MM.1S (cell line): ENCODE results near the gene STX8.

Experiments used
- DNase-seq: peaks from one replicate; pipeline ENCODE4 v3.0.0-alpha.2; 2015
- H2AFZ ChIP-seq: fragments of 300-600 bp; sonication (generic); 2 replicates; pipeline ENCODE4 v1.6.0; 2016; ENCODE audit warnings: antibody characterized with exemption, low read length
- H3F3A ChIP-seq: fragments of 300-600 bp; sonication (generic); 2 replicates; pipeline ENCODE4 v1.6.1; 2016; ENCODE audit warnings: mild to moderate bottlenecking, antibody characterized with exemption, low read length, moderate library complexity, mixed read lengths; ENCODE audit not compliant: insufficient read depth
- H3K27ac ChIP-seq: fragments of 300-600 bp; sonication (generic); 2 replicates; pipeline ENCODE4 v1.5.1; 2016; ENCODE audit warnings: mild to moderate bottlenecking, low read length
- H3K27me3 ChIP-seq: fragments of 300-600 bp; sonication (generic); replicated peaks from 2 replicates; pipeline ENCODE4 v1.6.0; 2016; ENCODE audit warnings: low read length; ENCODE audit not compliant: insufficient read depth
- H3K36me3 ChIP-seq: fragments of 300-600 bp; sonication (generic); replicated peaks from 2 replicates; pipeline ENCODE4 v1.6.1; 2016; ENCODE audit warnings: mild to moderate bottlenecking, low read length, mixed read lengths; ENCODE audit not compliant: insufficient read depth
- H3K4me1 ChIP-seq: fragments of 300-600 bp; sonication (generic); 2 replicates; pipeline ENCODE4 v1.6.1; 2016; ENCODE audit warnings: low read length, mixed read lengths
- H3K4me2 ChIP-seq: fragments of 300-600 bp; sonication (generic); 2 replicates; pipeline ENCODE4 v1.6.0; 2016; ENCODE audit warnings: low read depth, low read length
- H3K4me3 ChIP-seq: fragments of 300-600 bp; sonication (generic); 2 replicates; pipeline ENCODE4 v1.5.1; 2016; ENCODE audit warnings: low read length, mixed read lengths
- H3K79me2 ChIP-seq: fragments of 300-600 bp; sonication (generic); 2 replicates; pipeline ENCODE4 v1.6.1; 2016; ENCODE audit warnings: mixed run types, low read length, mixed read lengths
- H3K9ac ChIP-seq: fragments of 300-600 bp; sonication (generic); 2 replicates; pipeline ENCODE4 v1.6.1; 2016; ENCODE audit warnings: low read length, mixed read lengths
- H3K9me2 ChIP-seq: fragments of 300-600 bp; sonication (generic); replicated peaks from 2 replicates; pipeline ENCODE4 v1.6.1; 2016; ENCODE audit warnings: mild to moderate bottlenecking, low read length, mixed read lengths; ENCODE audit not compliant: insufficient read depth
- H3K9me3 ChIP-seq: fragments of 300-600 bp; sonication (generic); replicated peaks from 2 replicates; pipeline ENCODE4 v1.6.1; 2016; ENCODE audit warnings: mild to moderate bottlenecking, low read length, mixed read lengths; ENCODE audit not compliant: insufficient read depth
- H4K20me1 ChIP-seq: fragments of 300-600 bp; sonication (generic); 2 replicates; pipeline ENCODE4 v1.6.1; 2016; ENCODE audit warnings: mild to moderate bottlenecking, low read length, moderate library complexity, mixed read lengths; ENCODE audit not compliant: insufficient read depth
- EZH2 ChIP-seq: fragments of 300-600 bp; sonication (generic); optimal IDR thresholded peaks from 2 replicates; pipeline ENCODE3; 2017; ENCODE audit warnings: low read depth, mild to moderate bottlenecking, antibody characterized with exemption, low read length, mixed read lengths
- EZH2phosphoT487 ChIP-seq: fragments of 300-600 bp; sonication (generic); IDR thresholded peaks from 2 replicates; pipeline ENCODE4 v1.6.1; 2018; ENCODE audit warnings: antibody characterized with exemption, low read length
- TF ChIP-seq, protein P1 (sequence below): fragments of 300-600 bp; sonication (generic); IDR thresholded peaks from 2 replicates; pipeline ENCODE4 v1.5.1; 2016; ENCODE audit warnings: antibody characterized with exemption, low read length, mixed read lengths

STX8 gene

DNA sequence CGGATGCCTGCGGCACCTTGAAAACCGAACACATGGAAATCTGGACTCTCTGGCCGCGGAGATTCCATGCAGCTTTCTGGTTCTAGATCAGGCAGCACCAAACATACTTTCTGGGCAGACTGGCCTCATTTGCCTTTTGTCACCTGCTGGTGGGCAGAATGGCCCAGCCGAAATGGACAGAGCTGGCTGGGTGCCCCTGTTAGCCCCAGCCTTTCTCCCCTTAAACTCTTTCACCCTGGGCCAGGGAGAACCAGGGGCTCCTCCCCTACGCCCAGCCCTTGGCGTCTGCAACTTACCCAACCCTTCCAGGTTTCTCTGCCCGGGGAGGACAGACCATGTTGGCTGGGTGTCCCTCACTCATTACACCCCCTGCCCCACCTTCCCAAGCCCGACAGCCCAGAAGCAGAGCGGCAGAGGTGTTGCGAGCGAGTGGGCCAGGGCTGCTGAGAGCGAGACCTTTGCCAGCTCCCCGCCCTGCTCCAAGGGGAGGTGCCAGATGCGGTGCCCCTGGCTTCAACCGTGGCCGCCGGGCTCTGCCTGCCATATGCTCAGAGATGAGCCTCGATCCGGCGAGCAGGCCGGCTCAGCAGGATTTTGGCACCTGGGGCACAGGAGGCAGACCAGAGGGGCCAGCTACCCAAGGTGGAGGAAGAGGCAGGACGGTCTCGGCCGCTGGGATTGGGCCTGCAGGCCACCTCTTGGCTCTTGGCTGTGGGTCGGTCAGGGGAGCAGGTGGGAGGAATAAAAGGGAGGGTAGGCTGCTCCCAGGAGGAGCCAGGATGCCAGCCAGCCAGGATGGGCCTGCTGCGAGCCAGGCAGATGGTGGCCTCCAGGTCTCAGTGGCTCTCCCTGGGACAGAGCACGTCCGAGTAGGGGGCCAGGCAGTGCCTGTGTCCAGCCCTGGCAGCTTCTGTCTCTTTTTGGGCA lies 363.0 kb downstream of the STX8 start:
- H2AFZ ChIP-seq: no peak overlapping the region
- peaks cover 13% of the 10 kb centered on the region for H3K27me3 ChIP-seq
- H3K9me2 ChIP-seq: no peaks in the 10 kb centered on the region
- H3K27ac ChIP-seq: no peak overlapping the region
- no peaks in the 10 kb centered on the region for H3K9me3 ChIP-seq
- H3K79me2 ChIP-seq: no peaks in the 10 kb centered on the region
- DNase-seq: no peak
- no peak overlapping the region for H3K9ac ChIP-seq
- H3K4me3 ChIP-seq: no peak overlapping the region
- no peaks in the 10 kb centered on the region for H3K36me3 ChIP-seq
- no peaks in the 10 kb centered on the region for H3F3A ChIP-seq
- H3K4me1 ChIP-seq: no peaks in the 10 kb centered on the region
- no peaks in the 10 kb centered on the region for H4K20me1 ChIP-seq
- no peak overlapping the region for H3K4me2 ChIP-seq
- TF ChIP-seq, protein P1, sequence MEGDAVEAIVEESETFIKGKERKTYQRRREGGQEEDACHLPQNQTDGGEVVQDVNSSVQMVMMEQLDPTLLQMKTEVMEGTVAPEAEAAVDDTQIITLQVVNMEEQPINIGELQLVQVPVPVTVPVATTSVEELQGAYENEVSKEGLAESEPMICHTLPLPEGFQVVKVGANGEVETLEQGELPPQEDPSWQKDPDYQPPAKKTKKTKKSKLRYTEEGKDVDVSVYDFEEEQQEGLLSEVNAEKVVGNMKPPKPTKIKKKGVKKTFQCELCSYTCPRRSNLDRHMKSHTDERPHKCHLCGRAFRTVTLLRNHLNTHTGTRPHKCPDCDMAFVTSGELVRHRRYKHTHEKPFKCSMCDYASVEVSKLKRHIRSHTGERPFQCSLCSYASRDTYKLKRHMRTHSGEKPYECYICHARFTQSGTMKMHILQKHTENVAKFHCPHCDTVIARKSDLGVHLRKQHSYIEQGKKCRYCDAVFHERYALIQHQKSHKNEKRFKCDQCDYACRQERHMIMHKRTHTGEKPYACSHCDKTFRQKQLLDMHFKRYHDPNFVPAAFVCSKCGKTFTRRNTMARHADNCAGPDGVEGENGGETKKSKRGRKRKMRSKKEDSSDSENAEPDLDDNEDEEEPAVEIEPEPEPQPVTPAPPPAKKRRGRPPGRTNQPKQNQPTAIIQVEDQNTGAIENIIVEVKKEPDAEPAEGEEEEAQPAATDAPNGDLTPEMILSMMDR: no peak
- TF ChIP-seq EZH2 (no peak), EZH2phosphoT487 (no peak)

DNA sequence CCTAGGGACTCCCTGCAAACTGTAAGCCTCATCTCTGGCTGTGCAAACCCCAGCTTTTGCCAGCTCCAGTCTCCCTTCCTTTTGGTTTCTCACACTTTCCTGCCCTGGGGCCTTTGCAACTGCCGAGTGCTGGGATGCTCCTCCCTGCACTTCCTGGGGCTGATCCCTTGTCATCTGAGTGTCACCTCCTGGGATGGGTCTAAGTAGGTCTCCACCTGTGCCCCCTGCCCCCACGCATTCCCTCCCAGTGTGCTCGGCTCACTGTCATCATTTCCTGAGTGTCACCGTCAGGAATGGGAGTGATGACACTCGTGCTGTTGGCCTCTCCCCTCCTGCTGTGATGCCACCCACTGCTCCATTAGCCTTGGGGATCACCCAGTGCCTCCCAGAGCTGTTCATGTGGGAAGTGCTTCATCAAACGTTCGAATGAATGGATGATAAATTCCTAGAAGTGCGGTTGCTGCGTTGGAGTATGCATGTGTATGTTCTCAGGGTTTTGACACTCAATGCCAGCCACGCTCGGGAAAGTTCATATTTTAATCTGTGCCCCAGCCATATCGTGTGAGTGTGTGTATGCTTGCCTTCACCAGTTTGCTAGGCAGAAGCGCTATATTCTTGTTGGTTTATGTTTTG lies 364.4 kb downstream of the STX8 start:
- no peaks in the 10 kb centered on the region for H3K9me3 ChIP-seq
- H3F3A ChIP-seq: no peaks in the 10 kb centered on the region
- no peaks in the 10 kb centered on the region for H3K79me2 ChIP-seq
- H3K9me2 ChIP-seq: no peaks in the 10 kb centered on the region
- DNase-seq: no peak
- H3K4me2 ChIP-seq: no peak overlapping the region
- peaks cover 27% of the 10 kb centered on the region for H3K27me3 ChIP-seq
- H2AFZ ChIP-seq: no peak overlapping the region
- no peaks in the 10 kb centered on the region for H3K36me3 ChIP-seq
- H3K4me1 ChIP-seq: no peaks in the 10 kb centered on the region
- H3K27ac ChIP-seq: no peak overlapping the region
- H4K20me1 ChIP-seq: no peaks in the 10 kb centered on the region
- no peak overlapping the region for H3K4me3 ChIP-seq
- no peak overlapping the region for H3K9ac ChIP-seq
- TF ChIP-seq EZH2 (no peak), EZH2phosphoT487 (no peak)
- TF ChIP-seq, protein P1: no peak

DNA sequence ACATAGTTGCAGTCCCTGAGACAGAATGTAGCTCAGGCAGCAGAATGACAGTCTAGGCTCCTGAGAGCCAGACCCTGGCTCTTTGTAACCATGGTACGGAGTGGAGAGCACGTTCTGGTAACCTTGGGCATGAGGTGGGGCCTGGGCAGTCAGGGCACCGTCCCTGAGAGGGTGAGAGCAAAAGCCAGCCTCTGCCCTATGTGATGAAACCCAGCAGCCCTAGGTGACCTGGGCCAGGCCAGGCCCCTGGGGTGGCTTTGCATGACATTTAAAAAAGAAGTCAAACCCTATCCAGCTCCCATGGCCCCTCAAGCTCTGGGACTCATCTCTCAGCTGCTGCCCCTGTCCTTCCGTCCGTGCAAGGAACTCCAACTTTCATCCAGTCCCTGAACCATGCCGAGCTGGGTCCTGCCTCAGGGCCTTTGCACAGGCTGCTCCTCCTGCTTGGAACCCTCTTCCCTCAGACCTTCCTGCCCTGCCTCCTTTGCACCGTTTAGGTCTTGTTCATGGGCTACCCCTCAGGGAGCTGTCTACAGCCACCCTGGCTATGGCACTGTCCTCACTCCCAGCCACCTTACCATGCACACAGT lies 365.7 kb downstream of the STX8 start:
- no peak for DNase-seq
- no peak for TF ChIP-seq EZH2
- TF ChIP-seq EZH2phosphoT487: no peak
- TF ChIP-seq, protein P1: no peak
- H3K36me3 ChIP-seq: no peaks in the 10 kb centered on the region

More for the DNA sequence above, 365.7 kb downstream of the STX8 start:
- Histone ChIP-seq H3K9me3 (no peaks in the 10 kb centered on the region), H3K9me2 (no peaks in the 10 kb centered on the region), H3K27me3 (peaks cover 28% of the 10 kb centered on the region), H3K9ac (no peak overlapping the region), H3K4me2 (no peak overlapping the region), H3F3A (no peaks in the 10 kb centered on the region), H2AFZ (no peak overlapping the region), H3K27ac (no peak overlapping the region), H3K4me1 (no peaks in the 10 kb centered on the region), H3K4me3 (no peak overlapping the region), H4K20me1 (no peaks in the 10 kb centered on the region), H3K79me2 (no peaks in the 10 kb centered on the region)
